Measurements from ENCODE around the gene CCR6.

DNA sequence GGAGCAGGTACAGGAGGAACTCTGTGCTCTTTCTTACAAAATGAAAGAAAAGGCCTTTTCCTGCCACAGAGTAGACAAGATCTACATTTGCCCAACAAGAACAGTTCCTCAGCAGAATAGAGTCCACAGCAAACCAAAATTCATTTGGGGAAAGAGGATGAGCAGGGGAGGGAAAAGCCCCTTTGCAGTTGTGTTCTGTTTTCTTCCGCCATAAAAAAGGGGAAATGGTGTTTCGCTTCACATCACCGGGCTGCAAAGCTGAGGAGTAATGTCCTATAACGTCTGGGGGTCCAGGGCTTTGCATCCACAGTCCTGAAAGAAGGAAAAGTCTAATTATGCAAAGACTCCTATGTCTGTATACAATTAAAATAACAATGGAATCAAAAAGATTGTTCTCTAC lies 35.0 kb downstream of the CCR6 start, which contains the start of gene GPR31:
- TF ChIP-seq CTCF (IDR thresholded peaks at IDR 0.05) (no peak), POLR2A (IDR thresholded peaks at IDR 0.05) (no peak)
